K562 (cell line): Measurements from ENCODE around the gene ACBD3. TPM values are rescaled to one million over a fixed set of nuclear protein-coding genes. Genes with fewer than 3 reads are reported as not detected.

Experiments used
- CTBP1 ChIP-seq: fragments of 450-650 bp; IDR thresholded peaks from 2 replicates; pipeline ENCODE4 v1.6.1; 2016; ENCODE audit warnings: borderline replicate concordance
- EP400 ChIP-seq: fragments of 450-650 bp; IDR thresholded peaks from 2 replicates; pipeline ENCODE4 v1.6.1; 2017; ENCODE audit warnings: antibody characterized with exemption, mild to moderate bottlenecking, moderate library complexity
- HNRNPL ChIP-seq: fragments of 200-400 bp; formaldehyde crosslinking; IDR thresholded peaks from 2 replicates; pipeline ENCODE4 v1.6.1; 2017; ENCODE audit warnings: low read depth, mild to moderate bottlenecking, low read length
- RAD51 ChIP-seq: fragments of 450-650 bp; IDR thresholded peaks from 2 replicates; pipeline ENCODE4 v1.7.1; 2016; ENCODE audit warnings: low read depth, mild to moderate bottlenecking, borderline replicate concordance
- RB1 ChIP-seq: fragments of 450-650 bp; IDR thresholded peaks from 2 replicates; pipeline ENCODE4 v1.6.1; 2017; ENCODE audit warnings: low read depth, mild to moderate bottlenecking
- RREB1 ChIP-seq: fragments of 250-450 bp; sonication (Bioruptor Pico); IDR thresholded peaks from 2 replicates; pipeline ENCODE4 v1.4.0; 2020
- TEAD2 ChIP-seq: fragments of 450-650 bp; IDR thresholded peaks from 2 replicates; pipeline ENCODE4 v1.6.1; 2016; ENCODE audit warnings: missing genetic modification characterization, control low read depth, missing compliant biosample characterization
- YY1 ChIP-seq, 3 experiments: IDR thresholded peaks; 2 replicates each; pipeline ENCODE4 v1.6.1; 2011; ENCODE audit warnings: low read length in 2 of 3, mild to moderate bottlenecking in 2 of 3, moderate library complexity in 2 of 3, borderline replicate concordance in 1 of 3, control low read depth in 1 of 3, low read depth in 1 of 3; ENCODE audit not compliant: insufficient read depth in 3 of 3, insufficient replicate concordance in 2 of 3, control insufficient read depth in 1 of 3, insufficient read length in 1 of 3; ENCODE audit errors: extremely low read depth in 1 of 3
- ZFP30 ChIP-seq: fragments of 250-450 bp; sonication (Bioruptor Pico); IDR thresholded peaks from 2 replicates; pipeline ENCODE4 v1.8.0; 2022; ENCODE audit warnings: moderate library complexity, mild to moderate bottlenecking, inconsistent platforms, borderline replicate concordance
- ZNF146 ChIP-seq: IDR thresholded peaks from one replicate; pipeline ENCODE4 v1.6.1; 2018; ENCODE audit warnings: missing compliant biosample characterization; ENCODE audit not compliant: unreplicated experiment
- ZNF212 ChIP-seq: fragments of 450-650 bp; formaldehyde crosslinking; IDR thresholded peaks from 2 replicates; pipeline ENCODE4 v1.4.0; 2020; ENCODE audit warnings: mild to moderate bottlenecking
- ZNF274 ChIP-seq: IDR thresholded peaks from 2 replicates; pipeline ENCODE4 v1.6.1; 2011; ENCODE audit warnings: low read depth, mild to moderate bottlenecking, low read length, moderate library complexity, borderline replicate concordance
- ZNF384 ChIP-seq: IDR thresholded peaks from 2 replicates; pipeline ENCODE4 v1.6.1; 2012; ENCODE audit warnings: low read depth, low read length, improper control_type of control experiment
- ZNF436 ChIP-seq: fragments of 250-450, 450-650 bp; sonication (Bioruptor Pico); formaldehyde crosslinking; IDR thresholded peaks from 2 replicates; pipeline ENCODE4 v1.7.0; 2020; ENCODE audit warnings: mild to moderate bottlenecking
- ZNF655 ChIP-seq: fragments of 250-450 bp; sonication (Bioruptor Pico); IDR thresholded peaks from 2 replicates; pipeline ENCODE4 v1.5.0; 2021
- ZNF696 ChIP-seq: fragments of 250-450 bp; sonication (Bioruptor Pico); conservative IDR thresholded peaks from 2 replicates; pipeline ENCODE4 v1.4.0; 2020; ENCODE audit warnings: mild to moderate bottlenecking, moderate library complexity
- polyA plus RNA-seq, 8 experiments: library from polyadenylated mRNA; depleted of rRNA in 4 of 8; stranded (reverse) in 5 of 8; unstranded in 3 of 8; fragments of >200 nt; fragmentation: Nextera tagmentation in 2 of 8; fragmentation: Illumina TruSeq in 1 of 8; extraction: Ambion mirVana in 2 of 8; extraction: Trizol in 1 of 8; gene quantifications; 2 replicates each; pipeline versions ENCODE4 v1.2.1 to v1.2.3, GENCODE V29; 2011 to 2014; ENCODE audit warnings: inconsistent platforms in 1 of 8, missing spikeins in 1 of 8
- total RNA-seq, 7 experiments: library from RNA; depleted of rRNA in 6 of 7; stranded (reverse); fragments of >200 nt in 6 of 7; fragmentation: Illumina TruSeq in 2 of 7; extraction: Trizol in 2 of 7; gene quantifications; 2 replicates each; pipeline versions ENCODE4 v1.2.1 to v1.2.3, GENCODE V29; 2011 to 2021; ENCODE audit warnings: low replicate concordance in 1 of 7
- TF ChIP-seq, protein P1 (sequence below): fragments of 250-450 bp; sonication (Bioruptor Pico); IDR thresholded peaks from 2 replicates; pipeline ENCODE4 v1.8.0; 2022; ENCODE audit warnings: inconsistent platforms

Gene ACBD3
- total and polyA plus RNA-seq, 9 of the 15 experiments (the other 6 are each of a cell fraction or from before 2014, with no cell fraction given), result 11.1 to 36.7 (median 26.9) TPM

DNA sequence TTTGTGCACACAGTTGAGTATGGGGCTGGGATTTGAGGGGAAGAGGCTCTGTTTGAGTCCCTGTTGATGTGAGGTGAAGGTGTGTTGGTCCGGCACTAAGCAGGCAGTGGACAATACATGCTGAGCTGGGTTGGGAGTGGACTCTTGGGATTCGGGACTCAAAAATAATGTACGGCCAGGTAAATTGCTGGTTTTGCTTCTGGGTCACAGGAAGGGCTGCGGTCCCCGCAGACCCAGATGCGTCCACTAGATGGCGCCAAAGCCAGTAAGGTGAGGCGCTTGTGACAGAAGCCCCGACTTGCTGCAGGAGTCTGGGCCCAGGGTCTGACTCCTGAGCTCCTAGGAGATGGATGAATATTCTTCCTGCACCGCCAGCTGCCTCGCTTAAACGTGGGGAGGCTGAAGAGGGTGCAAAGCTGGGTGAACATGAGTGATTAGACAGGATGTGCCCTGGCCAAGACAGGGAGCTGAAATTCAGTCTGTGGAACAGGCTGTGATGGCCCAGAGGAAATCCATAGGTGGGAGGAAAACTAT lies 61.4 kb downstream of the ACBD3 start (continued):
- no peak for TF ChIP-seq ZNF146 (CRISPR knock-in tag)
- TF ChIP-seq RREB1, result no peak
- TF ChIP-seq ZNF384, result 0 out of 2 replicates have a peak, but pooled peaks have one; percentile 46
- TF ChIP-seq RAD51, result no peak
- no peak for TF ChIP-seq ZNF436 (CRISPR knock-in tag)
- no peak for TF ChIP-seq ZNF274
- TF ChIP-seq, protein P1, sequence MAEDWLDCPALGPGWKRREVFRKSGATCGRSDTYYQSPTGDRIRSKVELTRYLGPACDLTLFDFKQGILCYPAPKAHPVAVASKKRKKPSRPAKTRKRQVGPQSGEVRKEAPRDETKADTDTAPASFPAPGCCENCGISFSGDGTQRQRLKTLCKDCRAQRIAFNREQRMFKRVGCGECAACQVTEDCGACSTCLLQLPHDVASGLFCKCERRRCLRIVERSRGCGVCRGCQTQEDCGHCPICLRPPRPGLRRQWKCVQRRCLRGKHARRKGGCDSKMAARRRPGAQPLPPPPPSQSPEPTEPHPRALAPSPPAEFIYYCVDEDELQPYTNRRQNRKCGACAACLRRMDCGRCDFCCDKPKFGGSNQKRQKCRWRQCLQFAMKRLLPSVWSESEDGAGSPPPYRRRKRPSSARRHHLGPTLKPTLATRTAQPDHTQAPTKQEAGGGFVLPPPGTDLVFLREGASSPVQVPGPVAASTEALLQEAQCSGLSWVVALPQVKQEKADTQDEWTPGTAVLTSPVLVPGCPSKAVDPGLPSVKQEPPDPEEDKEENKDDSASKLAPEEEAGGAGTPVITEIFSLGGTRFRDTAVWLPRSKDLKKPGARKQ (CRISPR knock-in tag), result no peak
- TF ChIP-seq YY1 (IDR thresholded peaks at IDR 0.05; ENCODE audit: borderline replicate concordance in 1 of 3, control insufficient read depth in 1 of 3, extremely low read depth in 1 of 3, insufficient read depth in 3 of 3, insufficient read length in 1 of 3, insufficient replicate concordance in 2 of 3, low read depth in 1 of 3, low read length in 2 of 3), result peak in 1 of 3 experiments; percentile 31
- no peak for TF ChIP-seq ZNF655 (CRISPR knock-in tag)
- TF ChIP-seq HNRNPL, result no peak
- TF ChIP-seq EP400, result no peak
- peak; percentile 73 for TF ChIP-seq RB1
- peak; percentile 55; the same call in 1 of the 2 replicates for TF ChIP-seq CTBP1
- TF ChIP-seq TEAD2 (tag), result no peak
- TF ChIP-seq ZNF696, result no peak
- TF ChIP-seq ZFP30 (CRISPR knock-in tag), result no peak
- TF ChIP-seq ZNF212 (CRISPR knock-in tag), result no peak
